Stimulated activated CD4-positive, alpha-beta T cell treated with anti-CD3 and anti-CD28 coated beads, Interleukin-4, amount 100 ng/mL, for 48 hours (primary cell): ENCODE data around the gene MYLK3.

ENCODE experiments used
- DNase-seq, 2 donors: peaks; one replicate each; pipeline ENCODE4 v3.0.0-alpha.2; 2020; ENCODE audit warnings: low read depth in 2 of 2

The MYLK3 gene

DNA sequence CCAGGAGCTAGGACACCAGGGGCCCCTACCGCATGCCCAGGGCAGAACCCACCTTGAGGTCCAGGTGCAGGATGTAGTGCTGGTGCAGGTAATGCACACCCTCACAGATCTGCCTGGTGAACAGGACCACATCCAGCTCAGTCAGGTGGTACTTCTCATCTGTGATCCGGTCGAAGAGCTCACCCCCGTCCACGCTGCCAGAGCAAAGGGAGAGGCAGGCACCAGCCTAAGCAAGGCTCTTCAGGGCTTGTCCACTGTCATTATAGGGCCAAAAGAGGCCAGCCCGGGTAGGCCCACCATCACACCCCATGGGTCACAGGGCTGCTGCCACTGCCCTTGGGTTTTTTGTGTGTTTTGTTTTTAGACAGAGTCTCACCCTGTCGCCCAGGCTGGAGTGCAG lies 21.0 kb downstream of the MYLK3 start:
- no peak for DNase-seq

DNA sequence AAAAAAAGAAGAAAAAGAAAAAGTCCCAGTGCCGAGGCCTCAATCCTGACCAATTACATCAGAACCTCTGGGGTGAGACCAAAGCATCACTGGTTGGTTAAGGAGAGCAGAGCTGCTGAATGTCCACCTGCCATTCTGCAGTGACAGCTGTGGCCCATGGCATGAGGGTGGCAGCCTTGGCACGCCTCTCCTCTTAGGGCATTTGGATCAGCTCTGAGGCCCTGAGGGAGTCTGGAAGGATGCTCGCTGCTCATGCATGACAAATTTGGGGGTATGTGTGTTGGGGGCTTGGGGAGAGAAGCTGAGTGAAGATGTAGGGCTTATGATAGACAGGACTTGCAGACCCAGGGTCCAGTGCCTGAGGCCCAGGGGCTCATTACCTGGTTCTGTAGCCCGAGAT lies 26.3 kb downstream of the MYLK3 start:
- no peak for DNase-seq

DNA sequence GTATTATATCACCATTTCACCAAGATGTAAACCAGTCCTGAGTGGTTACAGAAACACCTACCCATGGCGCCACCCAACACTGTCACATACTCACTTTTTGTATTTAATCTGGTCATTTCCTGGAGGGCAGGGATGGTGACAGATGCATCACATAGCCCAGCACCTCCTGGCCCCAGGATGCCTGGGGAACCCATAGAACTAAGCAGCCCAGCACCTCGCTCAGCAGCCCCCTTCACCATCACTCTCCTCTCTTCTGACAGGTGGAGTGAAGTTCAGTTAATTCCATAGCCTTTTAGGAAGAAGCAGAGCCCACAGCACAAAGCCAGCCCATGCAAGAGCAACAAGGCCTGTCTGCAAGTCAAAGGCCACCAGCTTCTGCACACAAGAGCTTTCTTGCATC lies 27.5 kb downstream of the MYLK3 start:
- no peak for DNase-seq

DNA sequence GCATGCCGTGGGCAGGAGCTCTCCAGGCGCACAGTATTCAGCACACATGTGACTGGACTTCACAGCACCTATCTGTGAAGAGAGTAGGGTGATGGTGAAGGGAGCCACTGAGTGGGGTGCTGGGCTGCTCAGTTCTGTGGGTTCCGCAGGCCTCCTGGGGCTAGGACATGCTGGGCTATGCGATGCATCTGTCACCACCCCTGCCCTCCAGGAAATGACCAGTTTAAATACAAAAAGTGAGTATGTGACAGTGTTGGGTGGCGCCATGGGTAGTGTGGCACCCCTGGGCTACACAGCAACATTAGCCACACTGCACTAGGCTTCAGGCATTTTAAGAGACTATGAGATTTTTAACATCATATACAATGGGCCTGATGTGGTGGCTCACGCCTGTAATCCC lies 28.6 kb downstream of the MYLK3 start:
- DNase-seq: no peak

DNA sequence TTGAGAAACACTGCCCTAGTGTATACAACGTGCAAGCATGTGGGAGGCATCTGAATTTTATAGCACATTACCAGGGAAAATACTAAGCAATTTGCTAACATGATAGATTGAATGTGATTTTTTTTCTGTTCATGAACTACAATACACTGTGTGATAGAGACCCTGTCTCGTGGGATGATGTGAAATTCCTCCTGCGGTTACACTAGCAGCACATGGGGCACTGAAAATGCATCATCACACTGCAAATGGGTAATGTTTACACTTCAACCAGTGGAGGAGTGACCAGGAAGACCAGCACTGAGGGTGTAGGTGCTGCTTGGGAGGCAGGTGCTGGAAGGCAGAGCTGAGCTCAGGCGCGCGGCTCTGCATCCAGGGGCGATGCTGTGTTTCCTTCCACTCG lies 29.9 kb downstream of the MYLK3 start:
- no peak for DNase-seq

DNA sequence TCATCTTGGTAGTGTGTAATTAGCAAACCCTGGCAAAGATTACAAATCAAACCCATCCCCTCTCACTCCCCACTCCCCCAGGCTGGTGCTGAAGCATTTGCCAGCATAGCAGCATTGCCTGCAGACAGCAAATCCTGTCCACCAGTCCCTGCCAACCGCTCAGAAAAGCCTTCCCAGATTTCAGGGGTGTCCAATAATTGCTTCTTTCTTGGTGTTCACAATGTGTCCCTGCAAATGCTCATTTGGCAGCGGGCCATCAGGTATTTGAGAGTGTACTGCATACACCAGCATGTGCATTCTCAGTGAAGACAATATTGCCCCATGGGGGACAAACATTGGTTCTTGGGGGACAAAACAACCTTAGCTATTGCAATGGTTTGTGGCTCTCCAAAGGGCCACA lies 30.5 kb downstream of the MYLK3 start:
- DNase-seq: no peak

DNA sequence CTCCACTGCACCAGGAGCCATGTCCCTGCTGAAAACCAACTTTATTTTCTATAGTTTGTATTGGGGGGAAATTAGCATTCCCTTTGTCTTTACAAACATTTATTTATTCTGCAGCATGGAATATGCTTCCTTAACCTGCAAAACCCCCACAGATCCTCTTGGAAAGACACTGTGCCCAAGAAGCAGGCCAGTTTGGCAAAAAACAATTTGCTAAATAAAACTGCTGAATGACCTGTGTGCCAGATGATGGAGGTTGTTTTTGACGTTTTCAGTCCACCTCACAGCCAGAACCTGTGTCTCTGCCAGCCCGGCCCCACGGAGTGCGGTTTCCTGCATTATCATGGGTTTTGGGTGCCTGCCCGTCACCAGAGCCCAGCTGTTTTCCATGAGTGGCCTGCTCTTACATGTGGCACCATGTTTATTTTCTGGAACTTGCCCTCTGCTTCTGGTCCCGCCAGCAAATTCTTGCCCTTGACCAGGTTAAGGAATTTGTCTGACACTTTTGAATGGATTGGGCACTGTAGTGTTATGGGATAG lies 32.3 kb downstream of the MYLK3 start:
- DNase-seq: no peak

DNA sequence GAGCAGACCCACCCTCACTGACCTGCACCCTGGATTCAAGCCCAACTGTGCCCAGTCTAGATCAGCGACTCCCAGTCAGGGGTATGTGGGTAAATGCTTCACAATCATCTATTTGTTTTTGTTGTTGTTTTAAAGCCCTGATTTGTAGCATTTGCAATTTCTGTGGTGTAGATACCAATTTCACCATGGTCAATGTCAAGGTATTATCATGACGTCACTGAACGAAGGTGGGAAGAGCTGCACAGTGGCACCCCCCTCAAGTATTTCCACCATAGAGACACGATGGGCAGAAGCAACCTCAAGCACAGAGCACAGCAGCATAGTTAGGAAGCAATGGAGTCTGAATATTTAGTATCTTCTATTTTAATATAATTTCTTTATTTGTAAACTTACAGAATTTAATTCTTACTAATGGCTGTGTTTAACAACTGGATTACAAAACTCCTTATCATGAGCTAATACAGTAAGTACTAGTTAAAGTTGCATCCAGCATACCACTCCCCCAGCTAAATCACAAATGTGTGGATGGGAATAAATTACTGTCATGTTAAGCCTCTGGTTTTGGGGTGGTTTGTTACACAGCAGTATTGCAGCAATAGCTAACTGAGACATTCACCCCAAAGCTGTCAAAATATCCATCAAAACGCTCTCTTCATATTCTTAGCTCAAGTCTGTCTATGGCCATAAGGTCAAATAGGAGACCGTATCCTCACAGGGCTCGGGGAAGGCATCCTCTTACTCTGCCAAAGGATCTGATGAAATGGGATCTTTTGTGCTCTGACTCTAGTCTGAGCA lies 33.1 kb downstream of the MYLK3 start:
- DNase-seq: no peak

DNA sequence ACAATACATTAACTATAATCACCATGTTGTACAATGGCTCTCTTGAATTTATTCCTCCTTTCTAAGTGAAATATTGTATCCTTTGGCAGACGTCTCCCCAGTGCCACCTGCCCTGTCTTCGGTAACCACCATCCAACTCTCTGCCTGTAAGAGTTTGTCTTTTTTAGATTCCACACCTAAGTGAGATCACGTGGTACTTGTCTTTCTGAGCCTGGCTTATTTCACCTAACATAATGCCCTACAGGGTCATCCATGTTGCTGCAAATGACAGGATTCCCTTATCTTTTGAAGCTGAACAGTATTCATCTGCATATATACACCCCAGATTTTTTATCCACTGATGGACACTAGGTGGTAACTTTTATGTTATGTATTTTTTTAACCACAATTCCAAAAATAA lies 34.5 kb downstream of the MYLK3 start:
- no peak for DNase-seq

DNA sequence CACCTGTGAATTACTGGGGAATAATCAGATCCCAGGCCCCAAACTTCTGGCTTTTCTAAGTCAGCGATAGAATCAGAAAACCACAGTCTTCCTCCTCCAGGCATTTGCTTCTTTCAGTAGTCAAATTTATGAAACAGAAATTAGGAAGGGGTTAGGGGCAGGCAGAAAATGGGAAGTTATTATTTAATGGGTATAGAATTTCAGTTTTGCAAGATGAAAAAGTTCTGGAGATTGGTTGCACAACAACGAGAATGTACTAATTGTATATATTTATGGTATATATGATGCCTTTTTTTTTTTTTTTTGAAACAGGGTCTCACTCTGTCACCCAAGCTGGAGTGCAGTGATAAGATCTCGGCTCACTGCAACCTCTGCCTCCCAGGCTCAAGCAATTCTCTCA lies 35.2 kb downstream of the MYLK3 start:
- no peak for DNase-seq

DNA sequence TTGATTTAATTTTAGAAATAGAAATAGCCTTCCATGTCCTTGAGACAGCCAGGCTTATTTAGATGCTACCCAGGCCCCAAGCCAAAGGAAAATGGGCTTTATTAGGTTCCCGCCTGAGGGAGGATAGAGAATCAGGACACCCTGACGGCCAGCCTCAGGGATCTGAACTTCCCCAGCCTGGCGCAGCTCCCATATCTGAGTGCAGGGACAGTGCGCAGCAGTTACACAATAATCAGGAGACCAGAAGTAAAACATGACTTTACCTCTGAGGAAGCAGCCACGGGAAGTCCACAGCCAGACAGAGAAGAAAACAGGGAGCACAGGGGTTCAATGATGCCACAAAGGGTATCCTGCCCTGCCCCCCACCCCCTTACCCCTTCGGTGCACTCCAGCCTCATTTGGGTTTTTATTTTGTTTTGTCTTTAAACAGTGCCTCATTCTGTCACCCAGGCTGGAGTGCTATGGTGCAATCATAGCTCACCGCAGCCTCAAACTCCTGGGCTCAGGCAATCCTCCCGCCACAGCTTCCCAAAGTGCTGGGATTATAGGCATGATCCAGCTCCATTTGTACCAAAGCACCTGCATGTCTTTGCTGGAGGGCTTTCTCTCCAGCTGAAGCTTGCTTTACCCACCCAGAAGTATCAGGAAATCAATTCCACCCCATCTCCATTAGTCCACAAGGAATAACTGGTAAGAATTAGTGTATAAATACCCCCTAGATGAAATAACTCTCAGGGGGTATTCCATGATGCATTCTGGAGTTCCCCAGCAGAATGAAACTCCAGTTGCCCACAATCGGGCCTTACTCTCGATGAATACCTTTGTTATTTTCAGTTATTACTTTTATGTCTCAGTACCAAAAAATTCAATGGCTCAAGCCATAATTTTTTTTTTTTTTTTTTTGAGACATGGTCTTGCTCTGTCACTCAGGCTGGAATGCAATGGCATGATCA lies 36.8 kb downstream of the MYLK3 start:
- DNase-seq: no peak

DNA sequence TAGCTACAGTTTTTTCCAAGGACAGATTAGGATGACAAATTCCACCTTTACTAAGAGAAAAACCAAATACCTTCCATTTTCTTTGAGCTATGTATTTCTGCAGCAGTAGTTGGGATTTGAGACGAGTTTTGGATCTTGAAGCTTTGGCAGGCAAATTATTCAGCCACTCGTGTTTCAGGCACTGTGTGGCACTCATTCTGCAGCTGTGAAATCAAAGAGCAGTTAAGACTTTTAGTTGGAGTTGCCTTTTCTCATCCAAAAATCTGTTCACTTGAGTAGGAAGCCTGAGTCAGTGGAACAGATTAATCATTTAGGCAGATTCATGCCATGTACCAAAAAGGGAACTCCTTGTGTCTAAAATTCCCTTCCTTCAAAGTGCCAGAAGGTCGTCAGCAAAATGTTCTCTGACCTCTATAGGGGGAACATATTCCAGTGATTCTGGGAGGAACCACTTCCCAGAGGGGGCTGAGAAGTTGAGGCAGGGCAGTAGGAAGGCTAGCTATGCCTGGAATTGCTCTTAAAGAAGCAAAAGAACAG lies 38.6 kb downstream of the MYLK3 start:
- no peak for DNase-seq

DNA sequence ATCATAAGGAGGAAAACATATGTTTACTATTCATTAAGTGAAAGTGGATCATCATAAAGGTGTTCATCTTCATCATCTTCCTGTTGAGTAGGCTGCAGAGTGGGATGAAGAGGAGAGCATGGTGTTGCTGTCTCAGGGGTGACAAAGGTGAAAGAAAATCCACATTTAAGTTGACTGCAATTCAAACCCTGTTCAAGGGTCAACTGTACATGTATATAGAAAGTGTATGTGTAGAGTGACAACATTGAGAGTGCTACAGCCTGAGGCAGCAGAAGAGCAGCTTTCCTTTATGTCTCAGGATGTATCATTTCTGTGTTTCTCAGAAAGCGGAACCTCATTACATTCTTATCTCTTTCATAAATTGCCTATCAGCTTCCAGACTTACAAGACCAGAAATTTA lies 41.5 kb downstream of the MYLK3 start:
- DNase-seq: no peak

DNA sequence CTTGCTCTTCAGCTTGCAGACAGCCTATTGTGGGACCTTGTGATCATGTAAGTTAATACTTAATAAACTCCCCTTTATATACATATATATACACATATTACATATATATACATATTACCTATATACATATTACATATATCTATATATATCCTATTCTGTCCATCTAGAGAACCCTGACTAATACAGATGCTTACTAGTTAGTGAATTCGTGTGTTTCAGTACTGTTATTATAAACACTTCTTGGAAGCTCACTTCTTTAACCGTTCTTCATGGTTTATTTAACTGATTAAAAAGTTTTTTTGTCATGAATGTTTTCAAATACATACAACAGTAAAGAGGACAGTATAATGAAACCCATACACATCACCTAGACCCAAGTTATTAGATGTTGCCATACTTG lies 46.1 kb downstream of the MYLK3 start:
- DNase-seq: no peak

DNA sequence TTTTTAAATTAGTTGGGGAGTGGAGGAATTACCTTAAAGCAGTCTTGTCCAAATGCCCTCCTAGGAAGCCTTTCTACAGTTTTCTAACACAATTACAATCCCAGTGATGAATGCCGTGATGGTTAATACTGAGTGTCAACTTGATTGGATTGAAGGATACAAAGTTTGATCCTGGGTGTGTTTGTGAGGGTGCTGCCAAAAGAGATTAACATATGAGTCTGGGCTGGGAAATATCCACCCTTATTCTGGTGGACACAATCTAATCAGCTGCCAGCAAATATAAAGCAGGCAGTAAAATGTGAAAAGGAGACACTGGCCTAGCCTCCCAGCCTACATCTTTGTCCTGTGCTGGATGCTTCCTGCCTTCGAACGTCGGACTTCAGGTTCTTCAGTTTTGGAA lies 46.5 kb downstream of the MYLK3 start:
- DNase-seq: no peak

DNA sequence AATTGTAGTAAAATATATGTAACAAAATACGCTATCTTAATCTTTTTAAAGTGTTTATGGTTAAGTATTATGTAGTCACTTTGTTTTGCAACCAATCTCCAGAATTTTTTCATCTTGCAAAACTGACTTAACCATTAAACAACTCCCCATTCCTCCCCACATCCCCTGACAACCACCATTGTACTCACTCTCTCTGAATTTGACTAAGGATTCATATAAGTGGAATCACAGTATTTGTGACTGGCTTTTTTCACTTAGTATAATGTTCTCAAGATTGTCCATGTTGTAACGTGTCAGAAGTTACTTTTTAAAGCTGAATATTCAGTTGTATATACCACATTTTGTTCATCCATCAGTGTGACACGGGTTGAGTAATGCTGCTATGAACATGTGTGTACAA lies 48.1 kb downstream of the MYLK3 start:
- DNase-seq: no peak

DNA sequence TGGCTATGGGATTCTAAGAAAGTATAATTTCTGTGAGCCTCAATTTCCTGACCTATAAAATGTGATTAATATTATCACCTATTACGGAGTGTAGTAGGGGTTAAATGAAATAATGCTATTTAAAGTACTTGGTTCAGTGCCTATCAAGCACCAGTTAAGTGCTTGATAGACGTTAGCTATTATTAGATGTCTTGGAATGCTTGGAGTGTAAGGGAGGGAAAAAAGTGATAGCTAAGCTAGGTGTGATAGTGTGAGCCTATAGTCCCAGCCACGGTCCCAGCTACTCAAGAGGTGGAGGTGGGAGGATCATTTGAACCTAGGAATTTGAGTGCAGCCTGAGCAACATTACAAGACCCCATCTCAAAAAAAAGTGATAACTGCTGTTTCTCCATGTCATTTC lies 51.2 kb downstream of the MYLK3 start:
- no peak for DNase-seq

DNA sequence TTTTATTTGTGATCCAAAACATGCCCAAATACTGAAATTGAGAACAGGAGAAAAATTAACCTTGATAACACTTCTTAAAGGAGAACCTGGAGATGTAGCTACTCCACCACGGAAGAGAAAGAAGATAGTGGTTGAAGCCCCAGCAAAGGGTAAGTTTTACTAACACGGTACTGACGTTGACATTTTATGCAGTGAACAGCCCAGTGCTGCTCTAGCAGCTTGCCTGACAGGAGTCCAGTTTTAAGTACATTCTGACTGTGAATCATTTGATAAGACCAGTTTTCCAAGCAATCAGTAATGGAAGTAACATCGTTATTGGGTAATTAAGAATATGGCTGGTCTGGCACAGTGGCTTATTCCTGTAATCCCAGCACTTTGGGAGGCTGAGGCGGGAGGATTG lies 52.2 kb downstream of the MYLK3 start:
- DNase-seq: no peak

DNA sequence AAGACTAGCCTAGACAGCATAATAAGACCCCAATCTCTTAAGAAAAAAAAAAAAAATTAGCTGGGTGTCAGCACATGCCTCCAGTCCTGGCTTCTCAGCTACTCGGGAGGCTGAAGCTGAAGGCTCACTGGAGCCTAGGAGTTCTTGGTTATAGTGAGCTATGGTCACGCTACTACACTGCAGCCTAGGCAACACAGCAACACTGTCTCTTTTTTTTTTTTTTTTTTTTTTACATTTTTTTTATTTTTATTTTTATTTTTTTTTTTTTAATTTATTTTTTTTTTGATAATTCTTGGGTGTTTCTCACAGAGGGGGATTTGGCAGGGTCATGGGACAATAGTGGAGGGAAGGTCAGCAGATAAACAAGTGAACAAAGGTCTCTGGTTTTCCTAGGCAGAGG lies 54.5 kb downstream of the MYLK3 start:
- no peak for DNase-seq

DNA sequence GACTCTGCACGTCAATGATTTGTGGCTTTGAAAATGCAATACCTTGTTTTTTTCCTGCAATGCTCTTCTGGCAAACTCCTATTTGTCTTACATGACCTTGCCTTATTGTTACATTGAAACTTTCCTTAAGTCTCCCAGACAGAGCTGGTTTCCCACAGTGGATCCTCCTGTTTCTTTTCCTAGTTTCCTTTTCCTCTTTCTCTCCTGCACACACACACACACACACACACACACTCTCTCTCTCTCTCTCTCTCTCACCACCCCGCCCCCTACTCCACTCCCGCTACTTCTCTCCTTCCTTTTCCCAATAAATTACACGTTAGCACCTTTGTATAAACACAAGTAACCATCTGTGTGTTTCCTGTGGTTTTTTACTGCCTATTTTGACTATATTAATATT lies 56.4 kb downstream of the MYLK3 start:
- no peak for DNase-seq

DNA sequence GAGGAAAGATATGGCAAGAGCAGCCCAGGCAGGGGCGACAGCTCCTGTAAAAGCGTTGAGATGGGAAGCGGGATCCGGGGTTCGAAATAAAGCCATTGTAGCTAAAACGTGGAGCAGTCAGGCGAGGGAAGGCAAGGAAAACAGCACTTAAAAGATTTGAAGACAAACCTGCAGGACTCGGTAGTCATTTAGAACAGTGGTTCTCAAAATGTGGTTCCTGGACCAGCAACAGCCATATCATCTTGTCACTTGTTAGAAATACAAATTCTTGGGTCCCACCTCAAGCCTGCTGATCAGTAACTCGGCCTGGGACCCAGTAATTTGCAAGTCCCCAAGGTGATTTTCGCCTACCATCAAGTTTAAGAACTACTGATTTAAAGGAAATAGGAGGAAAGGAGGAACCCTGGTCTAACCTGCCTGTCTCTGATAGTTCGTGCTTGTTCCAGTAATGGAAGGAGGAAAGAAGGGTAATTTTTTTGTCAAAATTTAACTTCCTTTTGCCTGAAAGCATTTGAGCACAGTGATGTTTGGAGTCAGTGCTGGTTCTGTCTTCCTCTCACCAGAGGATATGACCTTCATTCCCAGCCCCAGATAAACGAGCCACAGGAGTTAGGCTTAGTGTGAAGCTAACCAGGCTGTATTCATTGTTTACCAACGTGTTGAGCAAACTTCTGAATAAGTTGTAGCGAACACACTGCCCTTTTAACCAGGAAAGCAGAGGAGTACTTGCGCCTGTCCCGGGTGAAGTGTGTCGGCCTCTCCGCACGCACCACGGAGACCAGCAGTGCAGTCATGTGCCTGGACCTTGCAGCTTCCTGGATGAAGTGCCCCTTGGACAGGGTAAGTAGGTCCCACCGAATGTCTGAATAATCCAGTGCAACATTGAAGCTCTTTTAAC lies 57.6 kb downstream of the MYLK3 start:
- DNase-seq: no peak
